H1 (cell line): ENCODE measurements around the gene ZCCHC17. TPM values are rescaled to one million over a fixed set of nuclear protein-coding genes. Genes with fewer than 3 reads are reported as not detected.

Source experiments
- CTCF ChIA-PET: fragments of 300-600 bp; sonication (Branson Sonifier 250); formaldehyde crosslinking; loops from one replicate; lab custom pipeline; 2021; ENCODE audit not compliant: partially characterized antibody; lab: Charles Lee
- POLR2A ChIA-PET: fragments of 300-600 bp; sonication (Branson Sonifier 250); formaldehyde crosslinking; loops from one replicate; lab custom pipeline; 2021; ENCODE audit warnings: inconsistent platforms; ENCODE audit not compliant: partially characterized antibody; lab: Charles Lee
- DNase-seq, 2 experiments: peaks; one replicate each; pipeline versions ENCODE4 v3.0.0 to v3.0.0-alpha.2; 2010 to 2022; ENCODE audit warnings: low spot score in 2 of 2, low read depth in 1 of 2, mixed read lengths in 1 of 2
- FAIRE-seq: peaks from 2 replicates; lab custom pipeline; 2011; peaks lifted over from hg19 to GRCh38; lab: Jason Lieb, UNC
- H2AFZ ChIP-seq: 2 replicates; pipeline ENCODE4 v1.8.1; 2012; ENCODE audit warnings: low read length, inconsistent platforms
- H2AK5ac ChIP-seq: 2 replicates; pipeline ENCODE4 v1.6.1; 2013; ENCODE audit warnings: low read depth, low read length
- H2BK120ac ChIP-seq: replicated peaks from 2 replicates; pipeline ENCODE3; 2013; ENCODE audit warnings: low read depth, low read length, inconsistent platforms
- H2BK12ac ChIP-seq: 2 replicates; pipeline ENCODE4 v1.6.1; 2013; ENCODE audit warnings: low read depth, low read length
- H2BK15ac ChIP-seq: 2 replicates; pipeline ENCODE4 v1.6.1; 2013; ENCODE audit warnings: low read length
- H2BK20ac ChIP-seq: 2 replicates; pipeline ENCODE4 v1.6.1; 2013; ENCODE audit warnings: low read length
- H2BK5ac ChIP-seq: 2 replicates; pipeline ENCODE4 v1.6.1; 2013; ENCODE audit warnings: low read depth, low read length
- H3K14ac ChIP-seq: 2 replicates; pipeline ENCODE4 v1.6.1; 2013; ENCODE audit warnings: inconsistent platforms; ENCODE audit not compliant: insufficient read length
- H3K18ac ChIP-seq: 2 replicates; pipeline ENCODE4 v1.6.1; 2013; ENCODE audit warnings: low read length; ENCODE audit errors: extremely low read depth
- H3K23ac ChIP-seq: 2 replicates; pipeline ENCODE4 v1.6.1; 2013; ENCODE audit warnings: inconsistent platforms; ENCODE audit not compliant: insufficient read length
- H3K23me2 ChIP-seq: 2 replicates; pipeline ENCODE4 v1.6.1; 2013; ENCODE audit warnings: low read depth, low read length
- H3K27ac ChIP-seq: 2 replicates; pipeline ENCODE4 v1.6.1; 2011; ENCODE audit warnings: low read depth, low read length, inconsistent platforms
- H3K27me3 ChIP-seq, 4 experiments: replicated peaks in 1 of 4; 1 replicate in 1 of 4; 2 replicates in 3 of 4; pipeline versions ENCODE4 v1.6.1 to v1.8.1; 2011 to 2013; ENCODE audit warnings: low read length in 3 of 4, mild to moderate bottlenecking in 3 of 4, inconsistent platforms in 2 of 4, mixed read lengths in 2 of 4, moderate library complexity in 1 of 4; ENCODE audit not compliant: control insufficient read depth in 3 of 4, insufficient read depth in 3 of 4; ENCODE audit errors: extremely low read depth in 1 of 4
- H3K36me3 ChIP-seq, 4 experiments: 2 replicates each; pipeline versions ENCODE4 v1.6.1 to v1.8.1; 2011 to 2013; ENCODE audit warnings: mild to moderate bottlenecking in 4 of 4, low read length in 3 of 4, moderate library complexity in 2 of 4, control low read depth in 1 of 4, inconsistent platforms in 1 of 4; ENCODE audit not compliant: insufficient read depth in 4 of 4, control insufficient read depth in 2 of 4
- H3K4ac ChIP-seq: replicated peaks from 2 replicates; pipeline ENCODE3; 2013; ENCODE audit warnings: low read length, low read depth, mixed read lengths, inconsistent platforms; ENCODE audit not compliant: insufficient read length
- H3K4me1 ChIP-seq, 4 experiments: replicated peaks in 1 of 4; 1 replicate in 1 of 4; 2 replicates in 3 of 4; pipeline versions ENCODE4 v1.6.1 to v1.8.1; 2011 to 2013; ENCODE audit warnings: low read length in 3 of 4, inconsistent platforms in 2 of 4, mixed read lengths in 1 of 4; ENCODE audit not compliant: insufficient read depth in 4 of 4, control insufficient read depth in 3 of 4
- H3K4me2 ChIP-seq, 2 experiments: 2 replicates each; pipeline versions ENCODE4 v1.6.1 to v1.8.1; 2011 to 2013; ENCODE audit warnings: low read depth in 2 of 2, low read length in 2 of 2, control low read depth in 1 of 2, inconsistent platforms in 1 of 2, mild to moderate bottlenecking in 1 of 2; ENCODE audit not compliant: insufficient read depth in 1 of 2
- H3K4me3 ChIP-seq, 4 experiments: fragments of 200-600, 300-600 bp in 1 of 4; sonication (generic), shearing (Covaris generic), sonication (Bioruptor Twin) in 1 of 4; 2 replicates each; pipeline versions ENCODE4 v1.5.1 to v1.8.1; 2011 to 2016; ENCODE audit warnings: low read length in 4 of 4, low read depth in 3 of 4, control low read depth in 2 of 4, inconsistent platforms in 2 of 4, mild to moderate bottlenecking in 2 of 4, mixed read lengths in 1 of 4, moderate library complexity in 1 of 4; ENCODE audit not compliant: insufficient read depth in 2 of 4; ENCODE audit errors: extremely low read depth in 1 of 4
- H3K56ac ChIP-seq: replicated peaks from 2 replicates; pipeline ENCODE3; 2013; ENCODE audit warnings: low read depth, mild to moderate bottlenecking, mixed read lengths, low read length, inconsistent platforms; ENCODE audit not compliant: insufficient read length
- H3K79me1 ChIP-seq: 2 replicates; pipeline ENCODE4 v1.6.1; 2013; ENCODE audit warnings: low read depth, low read length, control low read depth
- H3K79me2 ChIP-seq, 2 experiments: 2 replicates each; pipeline versions ENCODE4 v1.6.1 to v1.8.1; 2012 to 2013; ENCODE audit warnings: low read length in 2 of 2, mild to moderate bottlenecking in 2 of 2, inconsistent platforms in 1 of 2; ENCODE audit not compliant: insufficient read depth in 2 of 2, control insufficient read depth in 1 of 2
- H3K9ac ChIP-seq, 4 experiments: replicated peaks in 1 of 4; 1 replicate in 1 of 4; 2 replicates in 3 of 4; pipeline versions ENCODE4 v1.6.1 to v1.8.1; 2011 to 2013; ENCODE audit warnings: low read depth in 3 of 4, low read length in 3 of 4, control low read depth in 2 of 4, mild to moderate bottlenecking in 2 of 4, moderate library complexity in 2 of 4, inconsistent platforms in 1 of 4; ENCODE audit errors: extremely low read depth in 1 of 4
- H3K9me3 ChIP-seq, 2 experiments: 2 replicates each; pipeline versions ENCODE4 v1.6.1 to v1.8.1; 2012 to 2013; ENCODE audit warnings: mild to moderate bottlenecking in 2 of 2, moderate library complexity in 2 of 2, control low read depth in 1 of 2, inconsistent platforms in 1 of 2, low read depth in 1 of 2, low read length in 1 of 2, mixed read lengths in 1 of 2; ENCODE audit not compliant: insufficient read depth in 2 of 2
- H4K20me1 ChIP-seq, 2 experiments: replicated peaks in 1 of 2; 2 replicates each; pipeline versions ENCODE3 to v1.8.1; 2011 to 2013; ENCODE audit warnings: inconsistent platforms in 2 of 2, low read length in 2 of 2, mild to moderate bottlenecking in 1 of 2; ENCODE audit not compliant: insufficient read depth in 2 of 2, control insufficient read depth in 1 of 2
- H4K5ac ChIP-seq: 2 replicates; pipeline ENCODE4 v1.6.1; 2013; ENCODE audit warnings: low read length, low read depth, mixed read lengths, inconsistent platforms; ENCODE audit not compliant: insufficient read length
- H4K8ac ChIP-seq: 2 replicates; pipeline ENCODE4 v1.8.0; 2013; ENCODE audit warnings: mild to moderate bottlenecking, moderate library complexity, low read length, inconsistent platforms; ENCODE audit not compliant: insufficient read depth; ENCODE audit errors: extremely low read depth
- H4K91ac ChIP-seq: replicated peaks from 2 replicates; pipeline ENCODE3; 2013; ENCODE audit warnings: low read length, mixed read lengths, inconsistent platforms; ENCODE audit not compliant: insufficient read length
- ATF3 ChIP-seq: IDR thresholded peaks from 2 replicates; pipeline ENCODE4 v1.6.1; 2011; ENCODE audit warnings: low read depth, mild to moderate bottlenecking, low read length; ENCODE audit not compliant: insufficient read depth
- CTCF ChIP-seq, 3 experiments: IDR thresholded peaks; 1 replicate in 2 of 3; 2 replicates in 1 of 3; pipeline versions ENCODE4 v1.5.1 to v1.6.1; 2011; ENCODE audit warnings: low read length in 3 of 3, mild to moderate bottlenecking in 3 of 3, inconsistent platforms in 2 of 3, low read depth in 1 of 3, moderate library complexity in 1 of 3; ENCODE audit not compliant: insufficient read depth in 1 of 3; ENCODE audit errors: control extremely low read depth in 1 of 3
- HDAC6 ChIP-seq: IDR thresholded peaks from one replicate; pipeline ENCODE4 v1.7.1; 2012; ENCODE audit warnings: low read depth, mild to moderate bottlenecking, inconsistent platforms, low read length, moderate library complexity
- KDM1A ChIP-seq: fragments of 200-600, 300-600 bp; sonication (generic); IDR thresholded peaks from 2 replicates; pipeline ENCODE4 v1.7.1; 2016; ENCODE audit warnings: mild to moderate bottlenecking, low read length, borderline replicate concordance
- PHF8 ChIP-seq: fragments of 200-600 bp; sonication (generic); conservative IDR thresholded peaks from 2 replicates; pipeline ENCODE4 v1.7.1; 2012; ENCODE audit warnings: low read depth, mild to moderate bottlenecking, inconsistent platforms, low read length, moderate library complexity
- POLR2AphosphoS5 ChIP-seq: IDR thresholded peaks from 2 replicates; pipeline ENCODE4 v1.6.1; 2011; ENCODE audit warnings: low read depth, low read length
- SIN3A ChIP-seq, 2 experiments: IDR thresholded peaks in 1 of 2; conservative IDR thresholded peaks in 1 of 2; 2 replicates each; pipeline ENCODE4 v1.6.1; 2011 to 2012; ENCODE audit warnings: low read length in 2 of 2, improper control_type of control experiment in 1 of 2, low read depth in 1 of 2, mild to moderate bottlenecking in 1 of 2
- SIRT6 ChIP-seq: IDR thresholded peaks from one replicate; pipeline ENCODE4 v1.7.1; 2012; ENCODE audit warnings: low read length, inconsistent platforms
- SIX5 ChIP-seq: IDR thresholded peaks from 2 replicates; pipeline ENCODE4 v1.6.1; 2011; ENCODE audit warnings: mild to moderate bottlenecking, low read depth, low read length
- TAF7 ChIP-seq: optimal IDR thresholded peaks from 2 replicates; pipeline ENCODE3; 2011; ENCODE audit warnings: low read depth, mild to moderate bottlenecking, inconsistent platforms, low read length, moderate library complexity, borderline replicate concordance
- YY1 ChIP-seq: IDR thresholded peaks from 2 replicates; pipeline ENCODE4 v1.6.1; 2011; ENCODE audit warnings: low read depth, mild to moderate bottlenecking, low read length
- ZNF274 ChIP-seq: IDR thresholded peaks from 2 replicates; pipeline ENCODE4 v1.7.0; 2012; ENCODE audit warnings: low read length, borderline replicate concordance; ENCODE audit errors: extremely low read depth
- polyA plus RNA-seq, 7 experiments: library from polyadenylated mRNA; depleted of rRNA in 3 of 7; stranded (reverse) in 5 of 7; unstranded in 2 of 7; fragments of >200 nt in 5 of 7; fragments of 200-250 nt in 2 of 7; gene quantifications; 1 replicate in 5 of 7; 2 replicates in 1 of 7; 4 replicates in 1 of 7; pipeline versions ENCODE4 v1.2.1 to v1.2.3, GENCODE V29; 2011 to 2013; ENCODE audit warnings: missing spikeins in 2 of 7, mixed read lengths in 2 of 7
- total RNA-seq: library from RNA; stranded (reverse); fragmentation: NEBNext Ultra II Directional; extraction: Animal tissue kit (Norgen Biotek cat#: 25700); gene quantifications from 2 replicates; pipeline ENCODE4 v1.2.1, GENCODE V29; 2021

Gene ZCCHC17
- total and polyA plus RNA-seq, 2 of the 8 experiments (the other 6 are each of a cell fraction or from before 2014, with no cell fraction given), result 51.6 to 59.3 TPM

- no peaks in the 10 kb centered on the region for H3K79me2 ChIP-seq
- H2BK20ac ChIP-seq, result no peak overlapping the region
- peaks cover 0 to 42% (median 15%) of the 10 kb centered on the region in 4 experiments; a peak in 7 of 8 replicates for H3K36me3 ChIP-seq
- H3K4me3 ChIP-seq, result no peak overlapping the region
- no peaks in the 10 kb centered on the region for H4K20me1 ChIP-seq
- TF ChIP-seq PHF8 (no peak), ZNF274 (no peak), ATF3 (no peak), TAF7 (no peak), SIRT6 (no peak), SIX5 (no peak), HDAC6 (no peak), CTCF (IDR thresholded peaks at IDR 0.05; ENCODE audit: control extremely low read depth in 1 of 3, insufficient read depth in 1 of 3, low read depth in 1 of 3, low read length in 3 of 3) (no peak), POLR2AphosphoS5 (no peak), YY1 (no peak), KDM1A (no peak), SIN3A (conservative IDR thresholded peaks at IDR 0.05 in 1 of 2, IDR thresholded peaks at IDR 0.05 in 1 of 2; ENCODE audit: low read depth in 1 of 2, low read length in 2 of 2) (no peak)
- H4K91ac ChIP-seq, result no peak overlapping the region
- H3K9ac ChIP-seq, result no peak overlapping the region
- H2BK15ac ChIP-seq, result no peak overlapping the region
- no peak overlapping the region for H4K5ac ChIP-seq
- H2BK5ac ChIP-seq, result no peak overlapping the region
- no peak overlapping the region for H3K23ac ChIP-seq
- H3K79me1 ChIP-seq, result no peaks in the 10 kb centered on the region
- H2BK12ac ChIP-seq, result no peak overlapping the region
- H3K4me2 ChIP-seq, result no peak overlapping the region
- ChIA-PET CTCF (interaction anchor here (0.6 to 1.4 kb wide), 3 partner anchors 203 to 1996 kb away, joined by 3 to 5 read pairs (median 3); no protein-coding TSS in a partner anchor), POLR2A (interaction anchor here (1.1 kb wide), 1 partner anchor 24 kb away, joined by 4 read pairs; no protein-coding TSS in a partner anchor)
- no peaks in the 10 kb centered on the region for H3K9me3 ChIP-seq
- no peak overlapping the region for H3K27ac ChIP-seq
- no peak overlapping the region for H3K18ac ChIP-seq
- no peak overlapping the region for H2BK120ac ChIP-seq
- no peak for DNase-seq
- H3K14ac ChIP-seq, result no peak overlapping the region
- no peak overlapping the region for H2AFZ ChIP-seq
- no peak overlapping the region for H3K4ac ChIP-seq
- no peaks in the 10 kb centered on the region for H3K4me1 ChIP-seq
- no peak overlapping the region for H3K56ac ChIP-seq
- no peak for FAIRE-seq
- no peak overlapping the region for H4K8ac ChIP-seq
- no peaks in the 10 kb centered on the region for H3K27me3 ChIP-seq
- H3K23me2 ChIP-seq, result no peaks in the 10 kb centered on the region; the same call in 1 of the 2 replicates
- no peak overlapping the region for H2AK5ac ChIP-seq
These were observed 50.0 kb downstream of the ZCCHC17 start for GRCh38 chr1:31346785-31347184.
